T-helper 17 cell (primary cell): ENCODE data around the gene RASD2. TPM values are rescaled to one million over a fixed set of nuclear protein-coding genes. Genes with fewer than 3 reads are reported as not detected.

Experiments used
- ATAC-seq: fragments of 150-1000 bp; cut with Tn5 transposase; 2 replicates; pipeline ENCODE4 v1.10.0; 2021; ENCODE audit warnings: mild to moderate bottlenecking, moderate library complexity
- DNase-seq, 3 donors: peaks; one replicate each; pipeline versions ENCODE4 v3.0.0 to v3.0.0-alpha.2; 2020 to 2021
- H3K9me3 ChIP-seq: one replicate; pipeline ENCODE4 v1.7.0; 2013; ENCODE audit warnings: low read length, mild to moderate bottlenecking; ENCODE audit not compliant: control insufficient read depth, poor library complexity, severe bottlenecking
- H3K27ac Mint-ChIP-seq: one replicate; pipeline ENCODE4 v1.8.0; 2022; ENCODE audit warnings: mild to moderate bottlenecking, moderate library complexity, mixed read lengths
- H3K27me3 Mint-ChIP-seq: one replicate; pipeline ENCODE4 v1.8.0; 2022; ENCODE audit warnings: mixed read lengths
- H3K36me3 Mint-ChIP-seq: one replicate; pipeline ENCODE4 v1.8.0; 2022; ENCODE audit warnings: low read depth, mixed read lengths
- H3K4me1 Mint-ChIP-seq: one replicate; pipeline ENCODE4 v1.8.0; 2022; ENCODE audit warnings: mild to moderate bottlenecking, mixed read lengths
- H3K4me3 Mint-ChIP-seq: one replicate; pipeline ENCODE4 v1.8.0; 2022; ENCODE audit warnings: mild to moderate bottlenecking, moderate library complexity, mixed read lengths
- total RNA-seq, 4 donors: library from RNA in 2 of 4; stranded (reverse) in 2 of 4; gene quantifications; one replicate each; pipeline ENCODE4 v1.2.3 and lab custom pipeline; 2022 to 2026

Gene RASD2
- total RNA-seq, 2 donors from 2014 or later, result 0.67 to 1.4 TPM

- H3K36me3 Mint-ChIP-seq, result peaks cover 4% of the 10 kb centered on the region
- no peak overlapping the region for H3K4me3 Mint-ChIP-seq
- H3K27ac Mint-ChIP-seq, result no peak overlapping the region
- no peaks in the 10 kb centered on the region for H3K9me3 ChIP-seq
- H3K27me3 Mint-ChIP-seq, result peaks cover 39% of the 10 kb centered on the region
- no peak for ATAC-seq
- no peak for DNase-seq
- peaks cover 8% of the 10 kb centered on the region for H3K4me1 Mint-ChIP-seq
These were observed 17.3 kb upstream of the RASD2 start for GRCh38 chr22:35523167-35523947.

GRCh38 chr22:35524966-35525686 is 15.5 kb upstream of the RASD2 start:
- Mint-ChIP-seq H3K4me3 (no peak overlapping the region), H3K4me1 (peaks cover 8% of the 10 kb centered on the region), H3K36me3 (peaks cover 4% of the 10 kb centered on the region), H3K27me3 (peaks cover 29% of the 10 kb centered on the region), H3K27ac (no peak overlapping the region)
- ATAC-seq (no peak), DNase-seq (no peak)
- H3K9me3 ChIP-seq, result no peaks in the 10 kb centered on the region

- DNase-seq, result no peak
- peaks cover 4% of the 10 kb centered on the region for H3K36me3 Mint-ChIP-seq
- no peak overlapping the region for H3K4me3 Mint-ChIP-seq
- H3K27ac Mint-ChIP-seq, result no peak overlapping the region
- peaks cover 22% of the 10 kb centered on the region for H3K27me3 Mint-ChIP-seq
- no peaks in the 10 kb centered on the region for H3K9me3 ChIP-seq
- ATAC-seq, result no peak
- peaks cover 8% of the 10 kb centered on the region for H3K4me1 Mint-ChIP-seq
These were observed 14.8 kb upstream of the RASD2 start for GRCh38 chr22:35525687-35526332.

- no peaks in the 10 kb centered on the region for H3K9me3 ChIP-seq
- H3K27ac Mint-ChIP-seq, result no peak overlapping the region
- ATAC-seq (no peak), DNase-seq (no peak)
- H3K4me3 Mint-ChIP-seq, result no peak overlapping the region
- peaks cover 8% of the 10 kb centered on the region for H3K4me1 Mint-ChIP-seq
- H3K27me3 Mint-ChIP-seq, result peaks cover 15% of the 10 kb centered on the region
- H3K36me3 Mint-ChIP-seq, result peaks cover 4% of the 10 kb centered on the region
These were observed 14.2 kb upstream of the RASD2 start for GRCh38 chr22:35526333-35526979.

- Mint-ChIP-seq H3K27ac (no peak overlapping the region), H3K4me3 (no peak overlapping the region), H3K4me1 (peaks cover 2% of the 10 kb centered on the region), H3K27me3 (peaks cover 5% of the 10 kb centered on the region), H3K36me3 (no peaks in the 10 kb centered on the region)
- H3K9me3 ChIP-seq, result no peaks in the 10 kb centered on the region
- DNase-seq, result no peak
- no peak for ATAC-seq
These were observed 11.7 kb upstream of the RASD2 start for GRCh38 chr22:35528927-35529326.

- no peaks in the 10 kb centered on the region for H3K9me3 ChIP-seq
- DNase-seq (no peak), ATAC-seq (no peak)
- Mint-ChIP-seq H3K4me3 (no peak overlapping the region), H3K27me3 (peaks cover 5% of the 10 kb centered on the region), H3K4me1 (peaks cover 2% of the 10 kb centered on the region), H3K27ac (no peak overlapping the region), H3K36me3 (no peaks in the 10 kb centered on the region)
These were observed 9.9 kb upstream of the RASD2 start for GRCh38 chr22:35530700-35531099.

- Mint-ChIP-seq H3K4me3 (no peak overlapping the region), H3K36me3 (no peaks in the 10 kb centered on the region), H3K4me1 (peaks cover 2% of the 10 kb centered on the region), H3K27ac (no peak overlapping the region), H3K27me3 (peaks cover 4% of the 10 kb centered on the region)
- DNase-seq (no peak), ATAC-seq (no peak)
- H3K9me3 ChIP-seq, result no peaks in the 10 kb centered on the region
These were observed 9.4 kb upstream of the RASD2 start for GRCh38 chr22:35531202-35531601.

- Mint-ChIP-seq H3K4me1 (peaks cover 2% of the 10 kb centered on the region), H3K27ac (no peak overlapping the region), H3K36me3 (no peaks in the 10 kb centered on the region), H3K27me3 (no peaks in the 10 kb centered on the region), H3K4me3 (no peak overlapping the region)
- ATAC-seq (no peak), DNase-seq (no peak)
- H3K9me3 ChIP-seq, result no peaks in the 10 kb centered on the region
These were observed 9.0 kb upstream of the RASD2 start for GRCh38 chr22:35531676-35532075.

GRCh38 chr22:35533365-35534029 is 7.1 kb upstream of the RASD2 start:
- no peaks in the 10 kb centered on the region for H3K9me3 ChIP-seq
- H3K36me3 Mint-ChIP-seq, result no peaks in the 10 kb centered on the region
- no peaks in the 10 kb centered on the region for H3K27me3 Mint-ChIP-seq
- no peak overlapping the region for H3K27ac Mint-ChIP-seq
- no peaks in the 10 kb centered on the region for H3K4me1 Mint-ChIP-seq
- ATAC-seq (peak; percentile 18), DNase-seq (no peak)
- H3K4me3 Mint-ChIP-seq, result no peak overlapping the region

- ATAC-seq, result no peak
- no peak overlapping the region for H3K4me3 Mint-ChIP-seq
These were observed 6.5 kb upstream of the RASD2 start for GRCh38 chr22:35534091-35534490.

GRCh38 chr22:35537232-35537631 is 3.4 kb upstream of the RASD2 start:
- Mint-ChIP-seq H3K36me3 (no peaks in the 10 kb centered on the region), H3K27me3 (peaks cover 10% of the 10 kb centered on the region), H3K27ac (no peak overlapping the region), H3K4me1 (peaks cover 3% of the 10 kb centered on the region), H3K4me3 (no peak overlapping the region)
- DNase-seq (no peak), ATAC-seq (no peak)
- H3K9me3 ChIP-seq, result no peaks in the 10 kb centered on the region

More at GRCh38 chr22:35534091-35534490, 6.5 kb upstream of the RASD2 start:
- H3K9me3 ChIP-seq, result no peaks in the 10 kb centered on the region
- H3K36me3 Mint-ChIP-seq, result no peaks in the 10 kb centered on the region
- H3K27me3 Mint-ChIP-seq, result no peaks in the 10 kb centered on the region
- H3K27ac Mint-ChIP-seq, result no peak overlapping the region
- DNase-seq, result no peak
- H3K4me1 Mint-ChIP-seq, result no peaks in the 10 kb centered on the region

GRCh38 chr22:35538801-35539321 is 1.8 kb upstream of the RASD2 start:
- no peak for ATAC-seq
- no peaks in the 10 kb centered on the region for H3K9me3 ChIP-seq
- Mint-ChIP-seq H3K4me3 (peak overlapping the region; percentile 12), H3K36me3 (peaks cover 2% of the 10 kb centered on the region), H3K27me3 (peaks cover 27% of the 10 kb centered on the region), H3K4me1 (peaks cover 8% of the 10 kb centered on the region), H3K27ac (no peak overlapping the region)
- DNase-seq, result no peak
